Heart left ventricle (tissue), 13 donors: ENCODE measurements around the gene RASGRP1.

Experiments
- CTCF ChIP-seq, 12 donors: fragments of 200-600 bp; sonication (generic) in 4 of 12; IDR thresholded peaks; one replicate each; pipeline versions ENCODE4 v1.5.0 to v1.8.0; 2018 to 2022; ENCODE audit warnings: antibody characterized with exemption in 12 of 12, mild to moderate bottlenecking in 5 of 12
- POLR2A ChIP-seq, 2 donors: fragments of 450-650 bp; IDR thresholded peaks; one replicate each; pipeline ENCODE4 v1.6.1; 2017; ENCODE audit warnings: antibody characterized with exemption in 2 of 2, mild to moderate bottlenecking in 2 of 2, moderate library complexity in 2 of 2
- donor health status: ischemic (EF 13 %, LVEDD 7.1; RV severe dilation, severe dysfunction).
- donor health status: DM: no; HTN: yes; CAD: no.
- donor health status: DM: no; HTN: no; CAD: no.
- donor health status: ischemic (EF 25% LVEDD 6.9; RV normal size, moderate dysfunction).
- donor health status: ischemic (EF 25% LVEDD 5.7; RV mildly dilated, moderate dysfunction).
- donor health status: ischemic (EF 35%, LVEDD 5.7; RV mildly dilated, moderate dysfunction).
- donor health status: nonischemic (EF 11% LVEDD 7.7; RV severe dilation, severe dysfunction).
- donor health status: DM: yes; HTN: yes; CAD: no.
- donor health status: PGD.
- donor health status: ischemic (EF 29% LVEDD 5.4; RV normal size, mild dysfunction).
- donor health status: nonischemic (EF 23%, LVEDD 6.1; RV moderate dilation, normal function).

DNA sequence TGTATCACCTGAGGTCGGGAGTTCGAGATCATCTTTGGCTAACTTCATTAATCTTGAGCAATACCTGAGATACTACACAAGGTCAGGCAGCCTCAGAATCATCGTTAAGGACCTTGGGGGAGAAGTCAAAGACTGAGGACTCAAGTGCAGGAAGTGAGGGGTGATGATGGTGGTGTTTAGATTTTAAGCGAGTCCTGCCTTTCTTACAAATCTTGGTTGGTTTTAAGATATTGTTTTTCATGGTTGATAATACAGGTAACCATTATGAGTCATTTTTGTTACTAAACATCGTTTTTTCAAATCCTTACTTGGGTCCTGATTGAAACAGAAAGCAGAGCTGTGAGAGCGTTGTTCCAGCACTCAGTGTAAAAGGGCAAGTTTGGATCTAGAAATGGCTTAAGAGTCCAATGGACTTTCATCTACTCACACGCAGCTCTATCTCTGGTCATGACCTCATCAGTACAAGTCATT, 4.1 kb downstream of the RASGRP1 start:
- TF ChIP-seq POLR2A (IDR thresholded peaks at IDR 0.05): no peak
- no peak for TF ChIP-seq CTCF (IDR thresholded peaks at IDR 0.05)
